Stimulated activated effector memory CD8-positive, alpha-beta T cell treated with anti-CD3 and anti-CD28 coated beads, Interleukin-12 subunit alpha, Interleukin-12 subunit beta, amount 100 ng/mL, for 72 hours (primary cell): Measurements from ENCODE around the gene SERTAD1.

ENCODE experiments used
- ATAC-seq: fragments of 150-1000 bp; cut with Tn5 transposase; 2 replicates; pipeline ENCODE4 v1.10.0; 2021
- DNase-seq, 2 donors: peaks; one replicate each; pipeline ENCODE4 v3.0.0; 2021 to 2022; ENCODE audit warnings: low spot score in 2 of 2
- H3K27ac Mint-ChIP-seq: one replicate; pipeline ENCODE4 v1.8.0; 2022; ENCODE audit warnings: mild to moderate bottlenecking, mixed read lengths
- H3K36me3 Mint-ChIP-seq: one replicate; pipeline ENCODE4 v1.8.0; 2022; ENCODE audit warnings: mild to moderate bottlenecking, mixed read lengths
- H3K4me1 Mint-ChIP-seq: one replicate; pipeline ENCODE4 v1.8.0; 2022; ENCODE audit warnings: mixed read lengths
- H3K4me3 Mint-ChIP-seq: one replicate; pipeline ENCODE4 v1.8.0; 2022; ENCODE audit warnings: mild to moderate bottlenecking, mixed read lengths
- H3K9me3 Mint-ChIP-seq: one replicate; pipeline ENCODE4 v1.8.0; 2022; ENCODE audit warnings: mixed read lengths

The SERTAD1 gene

GRCh38 chr19:40387155-40387554, 38.6 kb downstream of the SERTAD1 start:
- no peak overlapping the region for H3K4me3 Mint-ChIP-seq
- ATAC-seq (no peak), DNase-seq (no peak)
- H3K27ac Mint-ChIP-seq: no peak overlapping the region
- no peaks in the 10 kb centered on the region for H3K36me3 Mint-ChIP-seq
- H3K9me3 Mint-ChIP-seq: no peaks in the 10 kb centered on the region
- H3K4me1 Mint-ChIP-seq: no peaks in the 10 kb centered on the region

DNA sequence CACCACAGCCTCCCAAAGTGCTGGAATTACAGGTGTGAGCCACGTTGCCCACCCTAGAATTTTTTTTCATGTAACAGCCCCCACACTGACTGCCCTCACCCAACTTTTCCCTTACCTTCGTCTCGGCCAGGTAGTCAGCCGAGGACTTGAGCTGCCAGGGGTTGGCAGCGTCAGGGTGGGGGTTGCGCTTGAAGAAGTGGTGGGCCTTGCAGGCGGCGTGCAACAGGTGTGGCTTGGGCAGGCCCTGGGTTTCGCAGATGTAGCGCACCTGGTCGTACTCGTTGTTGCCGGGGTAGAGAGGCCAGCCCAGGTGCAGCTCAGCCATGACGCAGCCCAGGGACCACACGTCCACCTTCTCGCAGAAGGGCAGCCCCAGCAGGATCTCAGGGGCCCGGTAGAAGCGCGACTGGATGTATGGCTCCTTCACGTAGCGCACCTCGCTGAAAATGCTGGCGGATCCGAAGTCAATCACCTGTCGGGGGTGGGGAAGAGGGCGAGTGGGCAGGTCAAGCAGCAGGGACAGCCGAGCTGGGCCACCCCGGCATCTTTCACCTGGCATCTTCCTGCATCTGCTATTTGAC, 42.0 kb downstream of the SERTAD1 start:
- Mint-ChIP-seq H3K27ac (no peak overlapping the region), H3K9me3 (no peaks in the 10 kb centered on the region), H3K4me3 (no peak overlapping the region), H3K4me1 (no peaks in the 10 kb centered on the region), H3K36me3 (no peaks in the 10 kb centered on the region)
- DNase-seq (no peak), ATAC-seq (no peak)

GRCh38 chr19:40381321-40381720, 44.5 kb downstream of the SERTAD1 start:
- Mint-ChIP-seq H3K36me3 (no peaks in the 10 kb centered on the region), H3K27ac (no peak overlapping the region), H3K4me3 (no peak overlapping the region), H3K9me3 (no peaks in the 10 kb centered on the region), H3K4me1 (no peaks in the 10 kb centered on the region)
- DNase-seq (no peak), ATAC-seq (no peak)

- H3K27ac Mint-ChIP-seq: no peak overlapping the region
- no peaks in the 10 kb centered on the region for H3K4me1 Mint-ChIP-seq
- H3K9me3 Mint-ChIP-seq: no peaks in the 10 kb centered on the region
- H3K4me3 Mint-ChIP-seq: no peak overlapping the region
- DNase-seq: no peak
- no peak for ATAC-seq
- H3K36me3 Mint-ChIP-seq: no peaks in the 10 kb centered on the region
Measured at GRCh38 chr19:40380199-40381037, 45.4 kb downstream of the SERTAD1 start.

DNA sequence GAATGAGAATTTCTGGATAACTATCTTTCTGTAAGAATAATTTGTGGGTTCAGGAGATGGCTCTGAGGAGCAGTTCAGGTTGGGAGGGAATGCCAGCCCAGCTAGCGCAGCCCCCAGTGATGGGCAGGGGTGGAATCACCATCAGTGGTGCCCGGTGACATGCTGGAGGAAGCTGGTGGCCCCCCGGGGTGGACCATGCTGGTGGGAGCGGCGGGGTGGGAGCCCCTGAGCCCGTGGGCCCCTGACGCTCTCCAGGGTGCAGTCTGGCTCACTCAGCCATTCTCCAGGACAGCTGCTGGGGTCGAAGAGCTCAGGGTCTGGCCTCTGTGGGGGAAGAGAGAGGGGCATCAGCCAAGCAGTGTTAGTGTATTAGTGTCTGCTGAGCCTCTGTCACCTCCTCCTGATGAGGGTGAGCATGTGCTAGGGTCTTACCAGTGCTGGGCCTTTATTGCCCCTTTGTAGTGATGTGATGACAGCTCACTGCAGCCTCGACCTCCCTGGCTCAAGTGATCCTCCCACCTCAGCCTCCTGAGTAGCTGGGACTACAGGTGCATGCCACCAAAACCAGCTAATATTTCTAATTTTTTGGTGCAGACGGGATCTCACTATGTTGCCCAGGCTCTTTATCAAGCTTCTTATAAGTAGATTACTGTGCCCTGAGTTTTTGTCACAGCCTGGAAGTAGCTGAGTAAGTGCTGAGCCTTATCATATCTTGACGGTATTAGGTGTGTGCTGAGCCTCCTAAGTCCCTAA, 46.2 kb downstream of the SERTAD1 start:
- peak overlapping the region; percentile 34 for H3K27ac Mint-ChIP-seq
- H3K36me3 Mint-ChIP-seq: no peaks in the 10 kb centered on the region
- no peaks in the 10 kb centered on the region for H3K4me1 Mint-ChIP-seq
- ATAC-seq (no peak), DNase-seq (no peak)
- H3K9me3 Mint-ChIP-seq: no peaks in the 10 kb centered on the region
- no peak overlapping the region for H3K4me3 Mint-ChIP-seq

DNA sequence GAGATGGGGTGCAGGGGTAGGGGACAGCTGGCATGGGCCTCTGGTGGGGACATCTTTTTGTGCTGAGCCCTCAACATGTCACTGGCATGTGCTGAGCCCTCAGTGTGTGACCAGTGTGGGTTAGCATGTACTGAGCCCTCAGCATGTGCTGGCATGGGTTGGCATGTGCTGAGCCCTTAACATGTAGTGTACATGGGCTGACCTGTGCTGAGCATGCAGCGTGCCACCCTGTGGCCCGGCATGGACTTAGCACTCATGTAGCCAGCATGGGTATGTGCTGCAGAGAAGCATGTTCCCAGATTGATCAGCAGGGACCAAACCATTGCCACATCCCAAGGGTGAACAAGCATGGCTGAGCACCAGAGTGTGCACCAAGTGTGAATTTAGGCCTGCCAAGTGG, 47.3 kb downstream of the SERTAD1 start:
- no peak overlapping the region for H3K4me3 Mint-ChIP-seq

GRCh38 chr19:40377876-40378385, 47.9 kb downstream of the SERTAD1 start:
- no peak overlapping the region for H3K27ac Mint-ChIP-seq
- H3K4me3 Mint-ChIP-seq: no peak overlapping the region
- no peak for ATAC-seq
- no peaks in the 10 kb centered on the region for H3K4me1 Mint-ChIP-seq
- H3K36me3 Mint-ChIP-seq: peaks cover 6% of the 10 kb centered on the region
- no peaks in the 10 kb centered on the region for H3K9me3 Mint-ChIP-seq
- DNase-seq: no peak

More for the DNA sequence above, 47.3 kb downstream of the SERTAD1 start:
- ATAC-seq (peak; percentile 19), DNase-seq (no peak)
- no peak overlapping the region for H3K27ac Mint-ChIP-seq
- H3K9me3 Mint-ChIP-seq: no peaks in the 10 kb centered on the region
- peaks cover 6% of the 10 kb centered on the region for H3K36me3 Mint-ChIP-seq
- H3K4me1 Mint-ChIP-seq: no peaks in the 10 kb centered on the region

DNA sequence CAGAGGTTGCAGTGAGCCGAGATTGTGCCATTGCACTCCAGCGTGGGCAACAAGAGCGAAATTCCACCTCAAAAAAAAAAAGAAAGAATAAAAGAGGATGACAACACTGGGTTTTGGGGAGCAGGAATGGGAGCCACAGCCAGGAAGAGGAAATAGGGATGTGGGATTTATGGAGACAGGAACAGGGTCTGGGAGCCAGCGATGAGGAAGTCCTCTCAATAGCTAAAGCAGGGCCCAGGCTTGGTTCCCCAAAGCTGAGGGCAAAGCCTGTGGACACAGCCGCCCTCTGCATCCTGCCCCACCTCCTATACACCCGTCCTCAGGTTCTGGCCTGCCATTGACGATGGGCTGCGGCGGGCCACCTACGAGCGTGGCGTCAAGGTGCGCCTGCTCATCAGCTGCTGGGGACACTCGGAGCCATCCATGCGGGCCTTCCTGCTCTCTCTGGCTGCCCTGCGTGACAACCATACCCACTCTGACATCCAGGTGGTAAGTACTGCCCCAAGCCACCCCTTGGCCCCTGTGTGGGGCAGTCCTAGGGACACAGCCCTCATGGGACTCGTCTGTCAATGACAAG, 49.4 kb downstream of the SERTAD1 start:
- no peak for ATAC-seq
- H3K9me3 Mint-ChIP-seq: no peaks in the 10 kb centered on the region
- DNase-seq: no peak
- peak overlapping the region; percentile 52 for H3K27ac Mint-ChIP-seq
- no peak overlapping the region for H3K4me3 Mint-ChIP-seq
- no peaks in the 10 kb centered on the region for H3K4me1 Mint-ChIP-seq
- peaks cover 16% of the 10 kb centered on the region for H3K36me3 Mint-ChIP-seq

DNA sequence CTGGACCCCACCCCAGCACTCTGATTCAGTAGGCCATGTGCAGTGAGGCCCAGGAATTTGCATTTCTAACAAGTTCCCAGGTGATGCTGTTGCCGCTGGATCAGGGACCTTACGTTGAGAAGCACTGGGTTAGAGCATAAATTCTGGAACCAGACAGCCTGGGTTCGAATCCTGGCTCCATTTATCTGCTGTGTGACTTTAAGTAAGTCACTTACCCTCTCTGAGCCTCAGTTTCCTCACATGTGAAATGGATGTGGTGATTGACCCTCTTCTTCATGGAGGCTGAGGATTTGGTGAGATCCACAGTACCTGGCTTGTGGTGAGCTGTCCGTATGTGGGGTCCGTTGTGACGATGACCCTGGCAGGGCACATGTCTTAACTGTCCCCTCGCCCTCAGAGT, 51.7 kb downstream of the SERTAD1 start:
- no peaks in the 10 kb centered on the region for H3K4me1 Mint-ChIP-seq
- H3K27ac Mint-ChIP-seq: no peak overlapping the region
- ATAC-seq: no peak
- DNase-seq: no peak
- H3K36me3 Mint-ChIP-seq: peaks cover 16% of the 10 kb centered on the region
- no peaks in the 10 kb centered on the region for H3K9me3 Mint-ChIP-seq
- no peak overlapping the region for H3K4me3 Mint-ChIP-seq

DNA sequence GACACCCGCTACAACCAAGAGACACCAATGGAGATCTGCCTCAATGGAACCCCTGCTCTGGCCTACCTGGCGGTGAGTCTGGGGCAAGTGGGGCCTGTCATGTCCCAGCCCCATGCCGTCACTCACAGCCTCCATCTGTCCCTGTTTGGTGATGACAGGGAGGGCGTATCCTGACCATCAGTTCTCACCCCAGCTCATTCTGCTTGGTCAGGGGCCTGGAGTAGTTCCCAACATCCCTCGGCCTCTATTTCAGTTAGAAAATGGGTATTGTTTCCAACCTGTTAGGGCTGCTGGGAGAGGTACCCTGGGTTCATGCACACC, 54.0 kb downstream of the SERTAD1 start:
- no peaks in the 10 kb centered on the region for H3K4me1 Mint-ChIP-seq
- peaks cover 21% of the 10 kb centered on the region for H3K36me3 Mint-ChIP-seq
- H3K27ac Mint-ChIP-seq: no peak overlapping the region
- DNase-seq (no peak), ATAC-seq (no peak)
- H3K4me3 Mint-ChIP-seq: no peak overlapping the region
- H3K9me3 Mint-ChIP-seq: no peaks in the 10 kb centered on the region
